SU-DHL-6 (cell line): Measurements from ENCODE around the gene MRPS26.

Experiments used
- EZH2phosphoT487 ChIP-seq: fragments of 200-600 bp; sonication (generic), shearing (Covaris generic); conservative IDR thresholded peaks from 2 replicates; pipeline ENCODE4 v1.6.1; 2018; ENCODE audit warnings: mild to moderate bottlenecking, antibody characterized with exemption, low read length, moderate library complexity, mixed read lengths
- TF ChIP-seq, protein P1 (sequence below): fragments of 200-600 bp; sonication (generic); IDR thresholded peaks from one replicate; pipeline ENCODE4 v1.5.1; 2017; ENCODE audit warnings: antibody characterized with exemption, mild to moderate bottlenecking, low read length, moderate library complexity; ENCODE audit not compliant: insufficient read depth, poor library complexity, severe bottlenecking

DNA sequence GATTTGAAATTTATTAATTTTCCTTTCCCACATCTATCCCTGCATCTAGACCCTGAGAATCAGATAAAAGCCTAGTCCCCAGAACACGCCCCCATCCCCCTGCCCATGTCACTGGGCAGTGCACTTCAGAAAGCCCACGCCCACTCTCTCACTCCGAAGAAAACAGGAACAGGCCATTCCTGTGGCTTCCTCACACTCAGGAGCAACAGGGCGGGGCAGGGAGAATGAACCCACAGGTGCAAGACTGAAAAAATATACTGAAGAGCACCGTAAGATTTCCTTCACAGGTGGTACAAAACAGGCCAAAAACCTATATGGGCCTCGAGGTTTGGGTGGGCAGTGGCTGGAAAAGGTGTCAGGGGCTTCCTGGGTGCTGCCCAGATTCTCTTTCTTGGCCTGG, 29.0 kb downstream of the MRPS26 start:
- TF ChIP-seq, protein P1, sequence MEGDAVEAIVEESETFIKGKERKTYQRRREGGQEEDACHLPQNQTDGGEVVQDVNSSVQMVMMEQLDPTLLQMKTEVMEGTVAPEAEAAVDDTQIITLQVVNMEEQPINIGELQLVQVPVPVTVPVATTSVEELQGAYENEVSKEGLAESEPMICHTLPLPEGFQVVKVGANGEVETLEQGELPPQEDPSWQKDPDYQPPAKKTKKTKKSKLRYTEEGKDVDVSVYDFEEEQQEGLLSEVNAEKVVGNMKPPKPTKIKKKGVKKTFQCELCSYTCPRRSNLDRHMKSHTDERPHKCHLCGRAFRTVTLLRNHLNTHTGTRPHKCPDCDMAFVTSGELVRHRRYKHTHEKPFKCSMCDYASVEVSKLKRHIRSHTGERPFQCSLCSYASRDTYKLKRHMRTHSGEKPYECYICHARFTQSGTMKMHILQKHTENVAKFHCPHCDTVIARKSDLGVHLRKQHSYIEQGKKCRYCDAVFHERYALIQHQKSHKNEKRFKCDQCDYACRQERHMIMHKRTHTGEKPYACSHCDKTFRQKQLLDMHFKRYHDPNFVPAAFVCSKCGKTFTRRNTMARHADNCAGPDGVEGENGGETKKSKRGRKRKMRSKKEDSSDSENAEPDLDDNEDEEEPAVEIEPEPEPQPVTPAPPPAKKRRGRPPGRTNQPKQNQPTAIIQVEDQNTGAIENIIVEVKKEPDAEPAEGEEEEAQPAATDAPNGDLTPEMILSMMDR = no peak
- TF ChIP-seq EZH2phosphoT487 = no peak
